ENCODE measurements around the gene IQGAP1. TPM values are rescaled to one million over a fixed set of nuclear protein-coding genes. Genes with fewer than 3 reads are reported as not detected.
"Not testable (repeated sequence)": the region's sequence is repeated elsewhere in the genome, so short reads cannot be mapped to it uniquely, and the experiment has no call there.

The IQGAP1 gene
- total RNA-seq, 1 donor from 2014 or later, result 44.8 TPM

- FAIRE-seq (peak; percentile 24), DNase-seq (ENCODE audit: low spot score in 2 of 2) (no peak)
Measured at GRCh38 chr15:90471769-90472168, 83.7 kb downstream of the IQGAP1 start.

GRCh38 chr15:90478846-90479481 is 90.9 kb downstream of the IQGAP1 start:
- FAIRE-seq, result no peak

GRCh38 chr15:90479656-90480055 is 91.6 kb downstream of the IQGAP1 start:
- DNase-seq (ENCODE audit: low spot score in 2 of 2), result no peak

More at GRCh38 chr15:90478846-90479481, 90.9 kb downstream of the IQGAP1 start:
- no peak for DNase-seq (ENCODE audit: low spot score in 2 of 2)

GRCh38 chr15:90481023-90481422 is 93.0 kb downstream of the IQGAP1 start:
- DNase-seq (ENCODE audit: low spot score in 2 of 2) (no peak), FAIRE-seq (no peak)

More at GRCh38 chr15:90479656-90480055, 91.6 kb downstream of the IQGAP1 start:
- no peak for FAIRE-seq

GRCh38 chr15:90482124-90483011 is 94.3 kb downstream of the IQGAP1 start:
- peak; percentile 24 for FAIRE-seq
- DNase-seq (ENCODE audit: low spot score in 2 of 2), result peak in 1 of 2 donors; percentile 30

GRCh38 chr15:90483012-90483307 is 94.9 kb downstream of the IQGAP1 start:
- DNase-seq (ENCODE audit: low spot score in 2 of 2) (no peak), FAIRE-seq (no peak)

- DNase-seq (ENCODE audit: low spot score in 2 of 2), result no peak
- no peak for FAIRE-seq
Measured at GRCh38 chr15:90483637-90484036, 95.6 kb downstream of the IQGAP1 start.

GRCh38 chr15:90487186-90487585 is 99.1 kb downstream of the IQGAP1 start:
- DNase-seq (ENCODE audit: low spot score in 2 of 2), result no peak
- FAIRE-seq, result no peak

DNA sequence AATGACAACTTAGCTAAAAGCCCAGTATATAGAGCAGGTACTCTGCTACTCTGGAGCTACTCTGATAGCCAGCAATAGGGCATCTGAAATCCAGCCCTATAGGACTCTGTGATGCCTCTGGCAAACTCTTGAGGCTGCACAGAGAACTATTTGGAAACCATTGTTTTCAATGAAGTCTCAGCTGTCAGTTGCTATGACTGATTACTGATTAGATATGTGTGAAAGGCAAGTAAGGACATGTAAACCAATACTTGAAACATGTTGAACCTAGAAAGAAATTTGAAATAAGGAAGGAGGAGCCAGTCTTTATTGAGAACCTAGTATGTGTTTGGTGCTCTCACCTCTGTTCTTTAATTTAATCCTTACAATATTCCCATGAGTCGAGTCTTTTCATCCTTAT is 101.5 kb downstream of the IQGAP1 start:
- FAIRE-seq (no peak), DNase-seq (ENCODE audit: low spot score in 2 of 2) (no peak)

GRCh38 chr15:90489944-90490343 is 101.9 kb downstream of the IQGAP1 start:
- no peak for FAIRE-seq
- no peak for DNase-seq (ENCODE audit: low spot score in 2 of 2)

DNA sequence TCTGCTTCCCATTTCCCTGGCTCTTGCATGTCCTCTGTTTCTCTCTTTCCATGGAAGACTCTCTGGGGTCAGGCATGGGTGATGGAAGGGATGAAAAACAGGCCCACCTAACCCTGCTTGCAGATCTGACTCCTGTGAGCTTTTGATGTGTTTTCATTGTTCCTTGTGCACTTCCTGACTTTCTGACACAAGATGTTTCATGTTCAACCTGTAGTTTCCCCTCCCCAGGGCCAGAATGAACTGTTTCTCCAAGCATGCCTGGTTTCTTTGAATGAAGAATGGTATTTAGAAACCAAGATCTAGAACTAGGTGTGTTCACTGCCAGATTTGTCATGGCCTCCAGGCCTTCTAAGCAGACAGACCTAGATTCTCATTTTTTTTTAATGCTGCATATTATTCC is 105.6 kb downstream of the IQGAP1 start:
- no peak for DNase-seq (ENCODE audit: low spot score in 2 of 2)
- FAIRE-seq, result no peak

- no peak for DNase-seq (ENCODE audit: low spot score in 2 of 2)
- no peak for FAIRE-seq
Measured at GRCh38 chr15:90495067-90495466, 107.0 kb downstream of the IQGAP1 start.

GRCh38 chr15:90496791-90497190 is 108.7 kb downstream of the IQGAP1 start:
- DNase-seq (ENCODE audit: low spot score in 2 of 2) (no peak), FAIRE-seq (no peak)

GRCh38 chr15:90497376-90497775 is 109.3 kb downstream of the IQGAP1 start:
- DNase-seq (ENCODE audit: low spot score in 2 of 2) (no peak), FAIRE-seq (no peak)

DNA sequence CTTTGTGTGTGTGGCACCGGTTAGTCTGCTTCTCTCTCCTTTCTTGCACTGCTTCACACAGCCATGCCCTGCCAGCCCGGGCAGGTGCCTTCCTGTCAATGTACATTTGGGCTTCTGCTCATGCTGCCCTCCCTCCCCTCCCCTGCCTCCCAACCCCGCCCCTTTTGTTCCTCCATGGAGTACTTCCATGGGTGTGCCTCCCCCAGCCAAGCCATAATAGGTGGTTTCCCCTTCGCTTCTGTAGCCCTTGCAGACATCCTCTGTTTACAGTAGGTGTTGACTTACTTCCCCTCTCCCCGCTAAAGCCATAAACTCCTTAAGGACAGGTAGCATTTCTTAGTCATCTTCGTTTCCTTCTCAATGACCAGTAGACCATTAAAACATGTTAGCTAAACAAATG is 109.9 kb downstream of the IQGAP1 start:
- FAIRE-seq, result no peak
- DNase-seq (ENCODE audit: low spot score in 2 of 2), result no peak

GRCh38 chr15:90500171-90500570 is 112.1 kb downstream of the IQGAP1 start:
- FAIRE-seq (no peak), DNase-seq (ENCODE audit: low spot score in 2 of 2) (no peak)

DNA sequence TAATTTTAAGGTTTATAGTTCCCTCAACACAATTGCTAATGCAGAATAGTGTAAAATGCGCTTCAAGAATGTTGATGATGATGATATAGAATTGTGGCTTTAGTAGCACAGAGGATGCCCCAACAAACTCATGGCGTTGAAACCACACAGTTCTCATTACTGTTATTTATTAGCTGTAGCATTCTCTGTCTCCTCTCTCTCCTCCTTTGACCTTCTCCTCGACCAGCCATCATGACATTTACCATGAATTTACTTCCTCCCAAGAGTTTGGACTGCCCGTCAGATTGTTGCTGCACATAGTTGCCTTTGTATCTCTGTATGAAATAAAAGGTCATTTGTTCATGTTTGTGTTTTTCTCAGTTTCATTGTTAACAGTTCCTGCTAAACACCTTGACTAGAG is 113.9 kb downstream of the IQGAP1 start:
- FAIRE-seq (no peak), DNase-seq (ENCODE audit: low spot score in 2 of 2) (no peak)

GRCh38 chr15:90510781-90511180 is 122.7 kb downstream of the IQGAP1 start:
- DNase-seq (ENCODE audit: low spot score in 2 of 2); FAIRE-seq: not testable (repeated sequence)

DNA sequence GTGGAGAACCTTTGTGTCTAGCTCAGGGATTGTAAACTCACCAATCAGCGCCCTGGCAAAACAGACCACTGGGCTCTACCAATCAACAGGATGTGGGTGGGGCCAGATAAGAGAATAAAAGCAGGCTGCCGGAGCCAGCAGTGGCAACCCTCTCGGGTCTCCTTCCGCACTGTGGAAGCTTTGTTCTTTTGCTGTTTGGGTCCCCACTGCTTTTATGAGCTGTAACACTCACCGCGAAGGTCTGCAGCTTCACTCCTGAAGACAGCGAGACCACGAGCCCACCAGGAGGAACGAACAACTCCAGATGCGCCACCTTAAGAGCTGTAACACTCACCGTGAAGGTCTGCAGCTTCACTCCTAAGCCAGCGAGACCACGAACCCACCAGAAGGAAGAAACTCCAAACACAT is 123.2 kb downstream of the IQGAP1 start:
- not testable (repeated sequence) for DNase-seq (ENCODE audit: low spot score in 2 of 2); FAIRE-seq

GRCh38 chr15:90512276-90512675 is 124.2 kb downstream of the IQGAP1 start:
- FAIRE-seq (no peak), DNase-seq (ENCODE audit: low spot score in 2 of 2) (no peak)

GRCh38 chr15:90512981-90513380 is 124.9 kb downstream of the IQGAP1 start:
- FAIRE-seq (no peak), DNase-seq (ENCODE audit: low spot score in 2 of 2) (no peak)

- DNase-seq (ENCODE audit: low spot score in 2 of 2), result no peak
- no peak for FAIRE-seq
Measured at GRCh38 chr15:90513448-90513847, 125.4 kb downstream of the IQGAP1 start.

Measured in frontal cortex (tissue), 4 donors.